Activated CD8-positive, alpha-beta memory T cell treated with anti-CD3 and anti-CD28 coated beads for 36 hours (primary cell): ENCODE measurements around the gene KRT6B. TPM values are rescaled to one million over a fixed set of nuclear protein-coding genes. Genes with fewer than 3 reads are reported as not detected.
"Not testable (repeated sequence)": the region's sequence is repeated elsewhere in the genome, so short reads cannot be mapped to it uniquely, and the experiment has no call there.

Experiments used
- CTCF ChIA-PET: fragments of 350-600 bp; sonication (Branson Sonifier 250); formaldehyde crosslinking; loops from one replicate; lab custom pipeline; 2021; ENCODE audit warnings: antibody characterized with exemption; lab: Charles Lee
- POLR2A ChIA-PET: fragments of 350-600 bp; sonication (Branson Sonifier 250); formaldehyde crosslinking; loops from one replicate; lab custom pipeline; 2021; ENCODE audit warnings: antibody characterized with exemption; lab: Charles Lee
- total RNA-seq, 2 experiments: library from RNA; stranded (reverse); gene quantifications; one replicate each; pipeline ENCODE4 v1.2.3, GENCODE V29; 2021

The KRT6B gene
- total RNA-seq, 2 experiments from 2014 or later: not detected

GRCh38 chr12:52418576-52419110, 33.3 kb downstream of the KRT6B start:
- CTCF ChIA-PET: no interaction called here

DNA sequence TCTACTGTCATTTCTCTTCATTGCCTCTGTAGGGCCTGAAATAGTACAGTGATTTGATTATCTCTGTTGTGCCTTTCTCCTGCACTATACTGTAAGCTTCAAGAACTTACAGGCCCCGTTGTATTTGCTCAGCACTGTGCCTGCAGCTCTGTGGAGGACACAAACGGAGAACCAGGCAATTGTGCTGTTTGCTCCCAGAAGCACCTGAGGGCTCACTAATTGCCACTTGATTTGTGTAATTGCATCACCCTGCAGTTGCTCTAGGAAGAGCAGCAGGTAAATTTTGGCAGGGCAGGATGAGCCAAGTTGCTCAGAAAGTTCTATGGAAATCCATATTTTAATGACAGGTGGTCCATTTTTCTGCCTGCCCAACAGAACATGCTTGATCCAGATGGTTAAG, 34.2 kb downstream of the KRT6B start:
- ChIA-PET POLR2A (no interaction called here), CTCF (no interaction called here)

More at GRCh38 chr12:52418576-52419110, 33.3 kb downstream of the KRT6B start:
- POLR2A ChIA-PET: no interaction called here

DNA sequence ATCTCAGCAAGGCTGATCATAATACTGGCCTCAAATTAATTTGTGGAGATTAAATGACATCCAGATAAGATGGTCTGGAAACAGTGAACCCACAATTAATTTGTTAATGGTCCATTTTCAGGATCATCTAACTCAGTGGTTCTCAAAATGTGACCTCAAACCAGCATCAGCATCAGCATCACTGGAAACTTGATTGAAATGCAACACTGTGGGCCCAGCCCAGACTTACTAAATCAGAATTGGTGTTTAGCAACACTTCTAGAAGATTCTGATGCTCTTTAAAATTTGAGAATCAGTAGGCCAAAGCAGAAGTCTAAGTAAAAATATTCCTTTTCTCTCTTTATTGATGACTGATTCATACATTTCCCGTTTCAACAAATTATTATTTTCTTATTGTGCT, 35.2 kb downstream of the KRT6B start:
- ChIA-PET POLR2A (no interaction called here), CTCF (no interaction called here)

GRCh38 chr12:52415870-52416750, 35.8 kb downstream of the KRT6B start:
- ChIA-PET CTCF (no interaction called here), POLR2A (no interaction called here)

DNA sequence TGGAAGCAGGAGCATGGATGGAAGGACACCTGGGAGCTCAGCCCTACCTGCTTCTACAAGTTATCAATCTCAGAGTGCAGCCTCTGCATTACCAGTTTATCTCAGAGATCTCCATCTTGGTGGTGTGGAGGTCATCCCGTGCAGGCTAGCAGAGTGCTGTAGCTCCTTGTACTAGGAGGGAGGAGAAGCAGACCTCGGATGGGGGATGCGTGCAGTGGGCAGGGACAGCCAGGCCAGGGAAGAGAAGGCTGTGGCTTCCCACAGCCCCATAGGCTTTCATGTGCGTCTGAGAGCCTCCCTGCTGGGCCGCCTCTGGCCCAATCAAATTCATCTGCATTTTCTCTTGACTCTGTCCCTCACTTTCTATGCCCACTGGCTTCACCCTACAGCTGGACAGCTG, 37.0 kb downstream of the KRT6B start:
- ChIA-PET POLR2A (no interaction called here), CTCF (no interaction called here)

DNA sequence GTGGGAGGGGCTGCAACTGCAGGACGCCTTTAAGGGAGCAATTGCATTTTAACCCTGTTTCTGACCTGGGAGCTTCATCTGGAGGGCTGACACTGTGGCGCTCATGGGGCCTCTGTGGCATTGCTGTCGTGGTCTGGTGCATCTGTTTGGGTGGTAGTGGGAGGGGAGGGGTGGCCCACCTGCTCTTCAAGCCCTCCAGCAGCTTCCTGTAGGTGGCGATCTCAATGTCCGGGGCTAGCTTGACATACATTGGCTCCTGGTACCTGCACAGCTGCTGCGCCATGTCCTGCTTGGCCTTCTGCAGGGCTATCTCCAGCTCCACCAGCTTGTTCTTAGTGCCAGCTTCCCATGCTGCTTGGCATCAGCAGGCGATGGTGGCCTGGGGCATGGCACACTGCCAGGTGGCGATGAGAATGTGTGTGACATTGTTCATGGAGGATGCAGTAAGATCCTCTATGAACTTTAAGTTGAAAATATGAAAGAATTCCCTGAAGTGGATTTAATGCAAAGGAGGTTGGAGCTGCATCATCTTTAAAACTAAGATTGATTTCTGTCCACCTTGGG, 38.1 kb downstream of the KRT6B start:
- CTCF ChIA-PET: no interaction called here
- POLR2A ChIA-PET: interaction anchor here (0.7 kb wide), 1 partner anchor 542 kb away, joined by 6 read pairs; no protein-coding TSS in a partner anchor

DNA sequence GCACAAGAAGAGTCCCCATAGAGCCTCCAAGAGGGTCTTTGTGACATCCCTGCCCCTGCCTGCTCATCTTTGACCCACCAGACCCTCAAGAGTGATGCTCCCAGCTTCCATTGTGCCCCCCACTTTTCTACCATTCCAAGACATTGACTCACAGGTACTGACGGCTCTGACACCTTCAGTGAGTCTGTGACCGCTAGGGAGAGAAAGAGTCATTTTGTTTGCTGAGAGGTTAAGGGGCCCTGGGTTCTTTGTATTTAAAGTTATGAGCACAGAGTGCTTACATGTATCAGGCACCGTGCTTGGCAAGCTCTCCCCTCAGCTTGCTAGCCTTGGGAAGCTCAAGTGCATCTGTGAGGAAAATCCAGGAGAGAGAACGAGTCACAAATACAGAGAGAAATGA, 38.7 kb downstream of the KRT6B start:
- CTCF ChIA-PET: no interaction called here

DNA sequence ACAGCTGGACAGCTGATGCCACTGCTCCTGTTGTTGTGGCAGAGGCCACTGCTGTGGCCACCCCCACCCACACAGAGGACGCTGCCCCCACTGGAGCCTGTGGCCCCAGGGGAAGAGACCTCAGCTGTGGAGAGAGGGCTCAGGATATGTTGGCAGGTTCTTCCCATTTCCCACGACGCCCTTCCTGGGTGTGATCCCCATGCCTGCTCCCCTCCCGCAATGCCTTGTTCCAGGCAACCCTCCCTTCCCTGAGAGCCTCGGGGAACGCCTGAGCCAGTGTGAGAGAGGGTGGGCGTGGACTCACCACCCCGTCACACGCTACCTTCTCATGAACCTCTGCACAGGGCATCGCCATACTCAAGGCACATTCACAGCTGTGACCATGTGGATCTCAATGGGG, 40.1 kb downstream of the KRT6B start:
- POLR2A ChIA-PET: no interaction called here
- CTCF ChIA-PET: no interaction called here

More for the DNA sequence above, 38.7 kb downstream of the KRT6B start:
- POLR2A ChIA-PET: no interaction called here

DNA sequence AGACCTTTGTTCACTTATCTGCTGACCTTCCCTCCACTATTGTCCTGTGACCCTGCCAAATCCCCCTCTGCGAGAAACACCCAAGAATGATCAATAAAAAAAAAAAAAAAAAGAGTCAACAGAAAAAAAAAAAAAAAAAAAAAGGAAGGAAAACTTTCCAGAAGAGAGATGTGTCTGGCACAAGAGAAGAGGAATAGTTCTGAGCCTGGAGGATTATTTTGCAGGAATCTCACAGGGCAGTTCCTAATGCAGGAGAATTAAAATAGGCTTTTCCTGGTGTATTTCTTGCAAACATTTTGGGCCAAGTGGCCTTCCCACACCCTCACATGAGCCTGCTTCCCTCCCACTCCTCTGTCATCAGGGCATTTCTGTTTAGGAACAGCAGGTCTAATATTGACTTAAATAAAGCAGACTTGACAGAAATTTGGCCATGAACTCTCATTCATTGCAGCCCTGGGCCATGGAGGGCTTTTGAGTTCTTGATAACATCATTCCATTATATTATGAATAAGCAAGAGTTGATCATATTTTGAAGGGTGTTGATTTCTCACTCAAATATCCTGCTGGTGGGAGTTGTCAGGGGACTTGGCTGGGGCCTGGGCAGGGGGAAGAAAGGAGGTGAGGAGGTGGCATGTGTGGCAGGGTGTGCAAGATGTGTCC, 41.2 kb downstream of the KRT6B start:
- CTCF ChIA-PET, POLR2A ChIA-PET: not testable (repeated sequence)

GRCh38 chr12:52407918-52408317, 44.0 kb downstream of the KRT6B start:
- CTCF ChIA-PET: no interaction called here
- POLR2A ChIA-PET: no interaction called here

- ChIA-PET CTCF (no interaction called here), POLR2A (no interaction called here)
Measured at GRCh38 chr12:52405922-52406385, 46.0 kb downstream of the KRT6B start, which contains the start of gene KRT82. TSS of gene KRT82 (minus strand) at chr12:52406335. CDS start at chr12:52406277, 58 bp downstream.

DNA sequence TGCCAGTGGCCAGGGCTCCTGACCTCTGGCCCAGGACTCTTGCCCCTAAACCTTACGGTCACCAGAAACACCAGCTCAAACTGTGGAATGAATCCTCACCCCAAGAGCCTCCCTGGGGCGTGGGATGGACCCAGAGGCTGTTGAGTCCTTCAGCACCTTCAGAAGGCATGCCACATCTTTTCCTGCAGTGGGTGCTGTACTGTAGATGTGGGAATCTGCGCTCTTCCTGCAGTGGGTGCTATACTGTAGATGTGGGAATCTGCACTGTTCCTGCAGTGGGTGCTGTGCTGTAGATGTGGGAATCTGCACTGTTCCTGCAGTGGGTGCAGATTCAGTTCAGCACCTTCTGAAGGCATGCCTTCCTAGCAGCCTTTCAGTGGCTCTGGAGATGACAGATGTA, 47.0 kb downstream of the KRT6B start:
- POLR2A ChIA-PET: no interaction called here
- CTCF ChIA-PET: no interaction called here

- CTCF ChIA-PET: no interaction called here
- POLR2A ChIA-PET: no interaction called here
Measured at GRCh38 chr12:52403561-52403960, 48.4 kb downstream of the KRT6B start.

GRCh38 chr12:52402873-52403540, 48.9 kb downstream of the KRT6B start:
- ChIA-PET CTCF (no interaction called here), POLR2A (no interaction called here)

DNA sequence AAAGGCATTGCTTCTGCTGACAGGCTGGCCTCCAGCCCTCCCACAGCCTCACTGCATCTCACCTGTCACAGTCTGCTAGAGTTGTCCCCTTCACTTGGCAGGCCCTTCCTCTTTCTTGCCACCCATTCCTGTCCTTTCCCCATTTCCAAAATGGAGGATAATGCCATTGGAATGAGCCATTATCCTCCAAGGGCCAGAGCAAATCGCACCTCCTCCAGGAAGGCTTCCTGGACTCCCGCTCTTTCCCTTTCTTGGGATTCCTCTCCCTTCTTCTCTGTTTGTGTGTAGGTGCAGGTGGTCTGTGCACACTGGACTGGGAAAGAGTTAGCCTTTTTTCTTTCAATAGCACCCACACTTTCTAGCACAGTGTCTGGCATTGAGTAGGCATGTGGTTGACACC, 49.6 kb downstream of the KRT6B start:
- CTCF ChIA-PET: no interaction called here

GRCh38 chr12:52401926-52402325, 50.0 kb downstream of the KRT6B start:
- POLR2A ChIA-PET: no interaction called here
- CTCF ChIA-PET: no interaction called here

More for the DNA sequence above, 49.6 kb downstream of the KRT6B start:
- POLR2A ChIA-PET: no interaction called here

- ChIA-PET POLR2A (interaction anchor here (0.5 kb wide), 1 partner anchor 641 kb away, joined by 3 read pairs; no protein-coding TSS in a partner anchor), CTCF (no interaction called here)
Measured at GRCh38 chr12:52401526-52401925, 50.4 kb downstream of the KRT6B start.

- POLR2A ChIA-PET: interaction anchor here (0.5 kb wide), 1 partner anchor 642 kb away, joined by 3 read pairs; no protein-coding TSS in a partner anchor
- CTCF ChIA-PET: no interaction called here
Measured at GRCh38 chr12:52400906-52401305, 51.0 kb downstream of the KRT6B start.

GRCh38 chr12:52399756-52400155, 52.2 kb downstream of the KRT6B start:
- ChIA-PET POLR2A (no interaction called here), CTCF (interaction anchor here (1.9 kb wide), 1 partner anchor 480 kb away, joined by 6 read pairs; no protein-coding TSS in a partner anchor)
